H1 (cell line): ENCODE measurements around the gene LRP1-AS. TPM values are rescaled to one million over a fixed set of nuclear protein-coding genes. Genes with fewer than 3 reads are reported as not detected.
A peak's percentile ranks its signal among the peaks of the same experiment; 100 is the strongest.

ENCODE experiments used
- CTCF ChIA-PET: fragments of 300-600 bp; sonication (Branson Sonifier 250); formaldehyde crosslinking; loops from one replicate; lab custom pipeline; 2021; ENCODE audit not compliant: partially characterized antibody; lab: Charles Lee
- POLR2A ChIA-PET: fragments of 300-600 bp; sonication (Branson Sonifier 250); formaldehyde crosslinking; loops from one replicate; lab custom pipeline; 2021; ENCODE audit warnings: inconsistent platforms; ENCODE audit not compliant: partially characterized antibody; lab: Charles Lee
- DNase-seq, 2 experiments: peaks; one replicate each; pipeline versions ENCODE4 v3.0.0 to v3.0.0-alpha.2; 2010 to 2022; ENCODE audit warnings: low spot score in 2 of 2, low read depth in 1 of 2, mixed read lengths in 1 of 2
- FAIRE-seq: peaks from 2 replicates; lab custom pipeline; 2011; peaks lifted over from hg19 to GRCh38; lab: Jason Lieb, UNC
- H2AFZ ChIP-seq: 2 replicates; pipeline ENCODE4 v1.8.1; 2012; ENCODE audit warnings: low read length, inconsistent platforms
- H2AK5ac ChIP-seq: 2 replicates; pipeline ENCODE4 v1.6.1; 2013; ENCODE audit warnings: low read depth, low read length
- H2BK120ac ChIP-seq: replicated peaks from 2 replicates; pipeline ENCODE3; 2013; ENCODE audit warnings: low read depth, low read length, inconsistent platforms
- H2BK12ac ChIP-seq: 2 replicates; pipeline ENCODE4 v1.6.1; 2013; ENCODE audit warnings: low read depth, low read length
- H2BK15ac ChIP-seq: 2 replicates; pipeline ENCODE4 v1.6.1; 2013; ENCODE audit warnings: low read length
- H2BK20ac ChIP-seq: 2 replicates; pipeline ENCODE4 v1.6.1; 2013; ENCODE audit warnings: low read length
- H2BK5ac ChIP-seq: 2 replicates; pipeline ENCODE4 v1.6.1; 2013; ENCODE audit warnings: low read depth, low read length
- H3K14ac ChIP-seq: 2 replicates; pipeline ENCODE4 v1.6.1; 2013; ENCODE audit warnings: inconsistent platforms; ENCODE audit not compliant: insufficient read length
- H3K18ac ChIP-seq: 2 replicates; pipeline ENCODE4 v1.6.1; 2013; ENCODE audit warnings: low read length; ENCODE audit errors: extremely low read depth
- H3K23ac ChIP-seq: 2 replicates; pipeline ENCODE4 v1.6.1; 2013; ENCODE audit warnings: inconsistent platforms; ENCODE audit not compliant: insufficient read length
- H3K23me2 ChIP-seq: 2 replicates; pipeline ENCODE4 v1.6.1; 2013; ENCODE audit warnings: low read depth, low read length
- H3K27ac ChIP-seq: 2 replicates; pipeline ENCODE4 v1.6.1; 2011; ENCODE audit warnings: low read depth, low read length, inconsistent platforms
- H3K27me3 ChIP-seq, 4 experiments: replicated peaks in 1 of 4; 1 replicate in 1 of 4; 2 replicates in 3 of 4; pipeline versions ENCODE4 v1.6.1 to v1.8.1; 2011 to 2013; ENCODE audit warnings: low read length in 3 of 4, mild to moderate bottlenecking in 3 of 4, inconsistent platforms in 2 of 4, mixed read lengths in 2 of 4, moderate library complexity in 1 of 4; ENCODE audit not compliant: control insufficient read depth in 3 of 4, insufficient read depth in 3 of 4; ENCODE audit errors: extremely low read depth in 1 of 4
- H3K36me3 ChIP-seq, 4 experiments: 2 replicates each; pipeline versions ENCODE4 v1.6.1 to v1.8.1; 2011 to 2013; ENCODE audit warnings: mild to moderate bottlenecking in 4 of 4, low read length in 3 of 4, moderate library complexity in 2 of 4, control low read depth in 1 of 4, inconsistent platforms in 1 of 4; ENCODE audit not compliant: insufficient read depth in 4 of 4, control insufficient read depth in 2 of 4
- H3K4ac ChIP-seq: replicated peaks from 2 replicates; pipeline ENCODE3; 2013; ENCODE audit warnings: low read length, low read depth, mixed read lengths, inconsistent platforms; ENCODE audit not compliant: insufficient read length
- H3K4me1 ChIP-seq, 4 experiments: replicated peaks in 1 of 4; 1 replicate in 1 of 4; 2 replicates in 3 of 4; pipeline versions ENCODE4 v1.6.1 to v1.8.1; 2011 to 2013; ENCODE audit warnings: low read length in 3 of 4, inconsistent platforms in 2 of 4, mixed read lengths in 1 of 4; ENCODE audit not compliant: insufficient read depth in 4 of 4, control insufficient read depth in 3 of 4
- H3K4me2 ChIP-seq, 2 experiments: 2 replicates each; pipeline versions ENCODE4 v1.6.1 to v1.8.1; 2011 to 2013; ENCODE audit warnings: low read depth in 2 of 2, low read length in 2 of 2, control low read depth in 1 of 2, inconsistent platforms in 1 of 2, mild to moderate bottlenecking in 1 of 2; ENCODE audit not compliant: insufficient read depth in 1 of 2
- H3K4me3 ChIP-seq, 4 experiments: fragments of 200-600, 300-600 bp in 1 of 4; sonication (generic), shearing (Covaris generic), sonication (Bioruptor Twin) in 1 of 4; 2 replicates each; pipeline versions ENCODE4 v1.5.1 to v1.8.1; 2011 to 2016; ENCODE audit warnings: low read length in 4 of 4, low read depth in 3 of 4, control low read depth in 2 of 4, inconsistent platforms in 2 of 4, mild to moderate bottlenecking in 2 of 4, mixed read lengths in 1 of 4, moderate library complexity in 1 of 4; ENCODE audit not compliant: insufficient read depth in 2 of 4; ENCODE audit errors: extremely low read depth in 1 of 4
- H3K56ac ChIP-seq: replicated peaks from 2 replicates; pipeline ENCODE3; 2013; ENCODE audit warnings: low read depth, mild to moderate bottlenecking, mixed read lengths, low read length, inconsistent platforms; ENCODE audit not compliant: insufficient read length
- H3K79me1 ChIP-seq: 2 replicates; pipeline ENCODE4 v1.6.1; 2013; ENCODE audit warnings: low read depth, low read length, control low read depth
- H3K79me2 ChIP-seq, 2 experiments: 2 replicates each; pipeline versions ENCODE4 v1.6.1 to v1.8.1; 2012 to 2013; ENCODE audit warnings: low read length in 2 of 2, mild to moderate bottlenecking in 2 of 2, inconsistent platforms in 1 of 2; ENCODE audit not compliant: insufficient read depth in 2 of 2, control insufficient read depth in 1 of 2
- H3K9ac ChIP-seq, 4 experiments: replicated peaks in 1 of 4; 1 replicate in 1 of 4; 2 replicates in 3 of 4; pipeline versions ENCODE4 v1.6.1 to v1.8.1; 2011 to 2013; ENCODE audit warnings: low read depth in 3 of 4, low read length in 3 of 4, control low read depth in 2 of 4, mild to moderate bottlenecking in 2 of 4, moderate library complexity in 2 of 4, inconsistent platforms in 1 of 4; ENCODE audit errors: extremely low read depth in 1 of 4
- H3K9me3 ChIP-seq, 2 experiments: 2 replicates each; pipeline versions ENCODE4 v1.6.1 to v1.8.1; 2012 to 2013; ENCODE audit warnings: mild to moderate bottlenecking in 2 of 2, moderate library complexity in 2 of 2, control low read depth in 1 of 2, inconsistent platforms in 1 of 2, low read depth in 1 of 2, low read length in 1 of 2, mixed read lengths in 1 of 2; ENCODE audit not compliant: insufficient read depth in 2 of 2
- H4K20me1 ChIP-seq, 2 experiments: replicated peaks in 1 of 2; 2 replicates each; pipeline versions ENCODE3 to v1.8.1; 2011 to 2013; ENCODE audit warnings: inconsistent platforms in 2 of 2, low read length in 2 of 2, mild to moderate bottlenecking in 1 of 2; ENCODE audit not compliant: insufficient read depth in 2 of 2, control insufficient read depth in 1 of 2
- H4K5ac ChIP-seq: 2 replicates; pipeline ENCODE4 v1.6.1; 2013; ENCODE audit warnings: low read length, low read depth, mixed read lengths, inconsistent platforms; ENCODE audit not compliant: insufficient read length
- H4K8ac ChIP-seq: 2 replicates; pipeline ENCODE4 v1.8.0; 2013; ENCODE audit warnings: mild to moderate bottlenecking, moderate library complexity, low read length, inconsistent platforms; ENCODE audit not compliant: insufficient read depth; ENCODE audit errors: extremely low read depth
- H4K91ac ChIP-seq: replicated peaks from 2 replicates; pipeline ENCODE3; 2013; ENCODE audit warnings: low read length, mixed read lengths, inconsistent platforms; ENCODE audit not compliant: insufficient read length
- ASH2L ChIP-seq: fragments of 200-600, 300-600 bp; sonication (generic); IDR thresholded peaks from one replicate; pipeline ENCODE4 v1.7.1; 2017; ENCODE audit warnings: low read length
- CBX5 ChIP-seq: fragments of 300-800, 300-1000 bp; sonication (generic); IDR thresholded peaks from 2 replicates; pipeline ENCODE4 v1.7.1; 2016; ENCODE audit warnings: antibody characterized with exemption, low read length, low read depth
- CHD2 ChIP-seq: IDR thresholded peaks from 2 replicates; pipeline ENCODE4 v1.6.1; 2012; ENCODE audit warnings: low read length, improper control_type of control experiment
- CTBP2 ChIP-seq: IDR thresholded peaks from 2 replicates; pipeline ENCODE4 v1.7.0; 2011; ENCODE audit warnings: borderline replicate concordance, mild to moderate bottlenecking, moderate library complexity, mixed read lengths, low read length; ENCODE audit not compliant: insufficient read depth, insufficient read length
- KDM1A ChIP-seq: fragments of 200-600, 300-600 bp; sonication (generic); IDR thresholded peaks from 2 replicates; pipeline ENCODE4 v1.7.1; 2016; ENCODE audit warnings: mild to moderate bottlenecking, low read length, borderline replicate concordance
- RBBP5 ChIP-seq: IDR thresholded peaks from 2 replicates; pipeline ENCODE4 v1.7.1; 2012; ENCODE audit warnings: low read depth, mild to moderate bottlenecking, inconsistent platforms, low read length, moderate library complexity, borderline replicate concordance
- SIN3A ChIP-seq, 2 experiments: IDR thresholded peaks in 1 of 2; conservative IDR thresholded peaks in 1 of 2; 2 replicates each; pipeline ENCODE4 v1.6.1; 2011 to 2012; ENCODE audit warnings: low read length in 2 of 2, improper control_type of control experiment in 1 of 2, low read depth in 1 of 2, mild to moderate bottlenecking in 1 of 2
- TCF12 ChIP-seq: IDR thresholded peaks from 2 replicates; pipeline ENCODE4 v1.6.1; 2011; ENCODE audit warnings: low read depth, mild to moderate bottlenecking, low read length
- WGBS, 2 experiments: shearing (Covaris generic) in 1 of 2; methylation state at CpG; one replicate each; pipeline versions ENCODE4 v1.1.6 to v1.1.7; 2013 to 2015; ENCODE audit warnings: low lambda C conversion rate in 2 of 2, mixed read lengths in 2 of 2, inconsistent platforms in 1 of 2, low coverage in 1 of 2, missing lambda C conversion rate in 1 of 2; ENCODE audit not compliant: insufficient replicate concordance in 2 of 2, insufficient coverage in 1 of 2, insufficient read length in 1 of 2; ENCODE audit errors: extremely low coverage in 1 of 2, missing lambda C conversion rate in 1 of 2; 5-methylcytosine and 5-hydroxymethylcytosine counted together
- polyA plus RNA-seq, 7 experiments: library from polyadenylated mRNA; depleted of rRNA in 3 of 7; stranded (reverse) in 5 of 7; unstranded in 2 of 7; fragments of >200 nt in 5 of 7; fragments of 200-250 nt in 2 of 7; gene quantifications; 1 replicate in 5 of 7; 2 replicates in 1 of 7; 4 replicates in 1 of 7; pipeline versions ENCODE4 v1.2.1 to v1.2.3, GENCODE V29; 2011 to 2013; ENCODE audit warnings: missing spikeins in 2 of 7, mixed read lengths in 2 of 7
- total RNA-seq: library from RNA; stranded (reverse); fragmentation: NEBNext Ultra II Directional; extraction: Animal tissue kit (Norgen Biotek cat#: 25700); gene quantifications from 2 replicates; pipeline ENCODE4 v1.2.1, GENCODE V29; 2021

Gene LRP1-AS
- total and polyA plus RNA-seq, 2 of the 8 experiments (the other 6 are each of a cell fraction or from before 2014, with no cell fraction given): not detected

GRCh38 chr12:57135527-57136326 lies 11.7 kb downstream of the LRP1-AS start:
- H3K79me1 ChIP-seq: peaks cover 21% of the 10 kb centered on the region
- no peak overlapping the region for H2BK120ac ChIP-seq
- H3K79me2 ChIP-seq: peaks cover 3 to 74% of the 10 kb centered on the region in 2 experiments; a peak in 2 of 4 replicates
- peak overlapping the region in 2 of 4 experiments; percentile 1 to 14; a peak in 1 of 7 replicates for H3K9ac ChIP-seq
- no peaks in the 10 kb centered on the region for H3K23me2 ChIP-seq
- FAIRE-seq (no peak), DNase-seq (no peak)
- H4K91ac ChIP-seq: peak overlapping the region; percentile 51
- H2AK5ac ChIP-seq: peak overlapping the region; percentile 47; the same call in 1 of the 2 replicates
- H2BK12ac ChIP-seq: 0 out of 2 replicates have a peak overlapping the region, but pooled peaks have one; percentile 9
- H2BK20ac ChIP-seq: no peak overlapping the region
- no peaks in the 10 kb centered on the region for H3K27me3 ChIP-seq
- peak overlapping the region; percentile 58 to 72 for H3K4me2 ChIP-seq
- H3K4me1 ChIP-seq: peaks cover 22 to 53% (median 30%) of the 10 kb centered on the region in 4 experiments
- peak overlapping the region; percentile 28 for H4K5ac ChIP-seq
- no peak overlapping the region for H3K23ac ChIP-seq
- peak overlapping the region in 1 of 4 experiments; percentile 47; a peak in 4 of 8 replicates for H3K4me3 ChIP-seq
- H3K36me3 ChIP-seq: peaks cover 12 to 29% (median 20%) of the 10 kb centered on the region in 4 experiments
- H2BK5ac ChIP-seq: peak overlapping the region; percentile 83; the same call in 1 of the 2 replicates
- H3K27ac ChIP-seq: peak overlapping the region; percentile 78
- POLR2A ChIA-PET: interaction anchor here (0.6 to 5.6 kb wide), 24 partner anchors 8 to 1053 kb away, joined by 3 to 38 read pairs (median 4); partner anchors contain the start of genes DTX3, LRP1, LRP1-AS and SHMT2
- H4K20me1 ChIP-seq: peaks cover 9 to 18% of the 10 kb centered on the region in 2 experiments
- peak overlapping the region; percentile 77; the same call in 1 of the 2 replicates for H4K8ac ChIP-seq
- 57% methylated on average over 14 of the region's 18 CpGs; no CpG with 5 or more reads in 1 of the 2 experiments for WGBS, 2 experiments
- H3K18ac ChIP-seq: peak overlapping the region; percentile 60
- CTCF ChIA-PET: interaction anchor here (0.6 to 6.5 kb wide), 14 partner anchors 10 to 1295 kb away, joined by 3 to 76 read pairs (median 5); partner anchors contain the start of gene LRP1-AS
- H2BK15ac ChIP-seq: 0 out of 2 replicates have a peak overlapping the region, but pooled peaks have one; percentile 29
- H3K56ac ChIP-seq: no peak overlapping the region
- H3K9me3 ChIP-seq: no peaks in the 10 kb centered on the region
- no peak overlapping the region for H3K14ac ChIP-seq
- no peak overlapping the region for H2AFZ ChIP-seq
- no peak overlapping the region for H3K4ac ChIP-seq
- TF ChIP-seq KDM1A (peak; percentile 91; the same call in 1 of the 2 replicates), ASH2L (peak; percentile 37), CTBP2 (no peak), CHD2 (peak; percentile 48; the same call in 1 of the 2 replicates), CBX5 (no peak), TCF12 (peak; percentile 83; the same call in 1 of the 2 replicates), RBBP5 (0 out of 2 replicates have a peak, but pooled peaks have one; percentile 22), SIN3A (conservative IDR thresholded peaks at IDR 0.05 in 1 of 2, IDR thresholded peaks at IDR 0.05 in 1 of 2; ENCODE audit: low read depth in 1 of 2, low read length in 2 of 2) (peak in 1 of 2 experiments; percentile 77; a peak in 2 of 4 replicates)
